HCT116 (cell line): ENCODE measurements around the gene KCNIP4. TPM values are rescaled to one million over a fixed set of nuclear protein-coding genes. Genes with fewer than 3 reads are reported as not detected.

Experiments
- ATAC-seq: fragments of 200-7000 bp; cut with Tn5 transposase; 2 replicates; pipeline ENCODE4 v1.9.1; 2020; ENCODE audit warnings: mild to moderate bottlenecking, moderate library complexity
- BruUV-seq: library from RNA; stranded (reverse); fragments of 400-500 nt; replicated peaks from 2 replicates; lab custom pipeline; 2021; lab: Mats Ljungman, UMichigan
- CTCF ChIA-PET: fragments of 300-600 bp; sonication (Branson Sonifier 250); formaldehyde crosslinking; loops from one replicate; lab custom pipeline; 2021; ENCODE audit warnings: antibody characterized with exemption; lab: Charles Lee
- POLR2A ChIA-PET: fragments of 300-600, 350-600 bp; sonication (Branson Sonifier 250); formaldehyde crosslinking; loops from one replicate; lab custom pipeline; 2021; ENCODE audit warnings: antibody characterized with exemption; lab: Charles Lee
- RAD21 ChIA-PET, 2 experiments: fragments of 300-600 bp; sonication (Branson Sonifier 250); formaldehyde crosslinking; loops; one replicate each; lab custom pipeline; 2023; ENCODE audit warnings: low total read pairs in 2 of 2; ENCODE audit not compliant: uncharacterized antibody in 2 of 2, unreplicated experiment in 2 of 2, low non-redundant PET in 1 of 2; lab: Charles Lee
- DNase-seq: peaks from one replicate; pipeline ENCODE4 v3.0.0-alpha.2; 2010; ENCODE audit warnings: low read depth, low spot score
- H2AFZ ChIP-seq: fragments of 200-600 bp; shearing (Covaris generic), sonication (generic); 2 replicates; pipeline ENCODE4 v1.6.1; 2017; ENCODE audit warnings: low read depth, mixed run types, mixed read lengths, antibody characterized with exemption, low read length; ENCODE audit not compliant: poor library complexity, severe bottlenecking
- H3K27ac ChIP-seq: 2 replicates; pipeline ENCODE4 v1.5.1; 2012; ENCODE audit warnings: low read depth, low read length
- H3K27me3 ChIP-seq: fragments of 200-600 bp; sonication (generic); 2 replicates; pipeline ENCODE4 v1.6.1; 2016; ENCODE audit warnings: mixed run types, low read length, mixed read lengths; ENCODE audit not compliant: insufficient read depth
- H3K36me3 ChIP-seq, 2 experiments: fragments of 200-500 bp in 1 of 2; fragments of 200-600 bp in 1 of 2; sonication (Bioruptor generic) in 1 of 2; sonication (generic) in 1 of 2; 2 replicates each; pipeline versions ENCODE4 v1.5.1 to v1.6.1; 2014 to 2016; ENCODE audit warnings: low read length in 2 of 2, inconsistent platforms in 1 of 2, mixed read lengths in 1 of 2, mixed run types in 1 of 2; ENCODE audit not compliant: insufficient read depth in 2 of 2, control insufficient read depth in 1 of 2
- H3K4me1 ChIP-seq, 2 experiments: fragments of 200-600 bp in 1 of 2; sonication (generic) in 1 of 2; 2 replicates each; pipeline versions ENCODE4 v1.5.1 to v1.6.1; 2012 to 2017; ENCODE audit warnings: low read length in 2 of 2, inconsistent platforms in 1 of 2, mild to moderate bottlenecking in 1 of 2, mixed read lengths in 1 of 2, mixed run types in 1 of 2, moderate library complexity in 1 of 2; ENCODE audit not compliant: insufficient read depth in 2 of 2, control insufficient read depth in 1 of 2
- H3K4me2 ChIP-seq: fragments of 200-600 bp; sonication (generic); 2 replicates; pipeline ENCODE4 v1.6.1; 2017; ENCODE audit warnings: mixed run types, low read length, mixed read lengths
- H3K4me3 ChIP-seq, 2 experiments: fragments of 200-600 bp in 1 of 2; sonication (generic) in 1 of 2; replicated peaks in 1 of 2; 2 replicates each; pipeline ENCODE4 v1.5.1; 2011 to 2016; ENCODE audit warnings: low read length in 2 of 2, control low read depth in 1 of 2, low read depth in 1 of 2, mild to moderate bottlenecking in 1 of 2, mixed read lengths in 1 of 2, mixed run types in 1 of 2
- H3K79me2 ChIP-seq: fragments of 200-600 bp; sonication (generic); 2 replicates; pipeline ENCODE4 v1.6.1; 2017; ENCODE audit warnings: mild to moderate bottlenecking, mixed run types, low read length, moderate library complexity, mixed read lengths; ENCODE audit not compliant: insufficient read depth
- H3K9ac ChIP-seq: fragments of 200-600 bp; sonication (generic); 2 replicates; pipeline ENCODE4 v1.6.1; 2016; ENCODE audit warnings: low read length, mixed read lengths
- H3K9me2 ChIP-seq: fragments of 200-600 bp; sonication (generic), shearing (Covaris generic); 2 replicates; pipeline ENCODE4 v1.6.1; 2017; ENCODE audit warnings: mixed run types, mild to moderate bottlenecking, moderate library complexity; ENCODE audit not compliant: insufficient read depth
- H3K9me3 ChIP-seq, 2 experiments: fragments of 200-500 bp in 1 of 2; fragments of 200-600 bp in 1 of 2; sonication (Bioruptor generic) in 1 of 2; sonication (generic) in 1 of 2; 2 replicates each; pipeline ENCODE4 v1.6.1; 2014 to 2017; ENCODE audit warnings: low read length in 2 of 2, mixed read lengths in 2 of 2, inconsistent platforms in 1 of 2, low read depth in 1 of 2, mild to moderate bottlenecking in 1 of 2, mixed run types in 1 of 2, moderate library complexity in 1 of 2; ENCODE audit not compliant: control insufficient read depth in 1 of 2, insufficient read depth in 1 of 2
- H4K20me1 ChIP-seq: fragments of 200-600 bp; sonication (generic), shearing (Covaris generic); 2 replicates; pipeline ENCODE4 v1.6.1; 2017; ENCODE audit warnings: mixed run types, mild to moderate bottlenecking, moderate library complexity; ENCODE audit not compliant: insufficient read depth
- CBX3 ChIP-seq: IDR thresholded peaks from 2 replicates; pipeline ENCODE4 v1.6.1; 2012; ENCODE audit warnings: low read depth
- CEBPB ChIP-seq: IDR thresholded peaks from 2 replicates; pipeline ENCODE4 v1.6.1; 2012; ENCODE audit warnings: low read depth
- EGR1 ChIP-seq: IDR thresholded peaks from 2 replicates; pipeline ENCODE4 v1.6.1; 2012; ENCODE audit warnings: low read depth
- EZH2 ChIP-seq: fragments of 200-600 bp; sonication (generic); IDR thresholded peaks from 2 replicates; pipeline ENCODE4 v1.6.1; 2017; ENCODE audit warnings: antibody characterized with exemption, mixed run types
- EZH2phosphoT487 ChIP-seq: fragments of 200-600 bp; IDR thresholded peaks from 2 replicates; pipeline ENCODE4 v1.6.1; 2018; ENCODE audit warnings: antibody characterized with exemption, borderline replicate concordance
- JUND ChIP-seq: IDR thresholded peaks from 2 replicates; pipeline ENCODE4 v1.6.1; 2012
- POLR2A ChIP-seq: IDR thresholded peaks from 2 replicates; pipeline ENCODE4 v1.7.0; 2011; ENCODE audit warnings: borderline replicate concordance; ENCODE audit not compliant: insufficient read depth, insufficient read length; ENCODE audit errors: extremely low read depth
- POLR2AphosphoS5 ChIP-seq: IDR thresholded peaks from 2 replicates; pipeline ENCODE4 v1.6.1; 2011; ENCODE audit warnings: mild to moderate bottlenecking, low read depth, low read length, moderate library complexity
- RAD21 ChIP-seq: IDR thresholded peaks from 2 replicates; pipeline ENCODE4 v1.6.1; 2012; ENCODE audit warnings: low read depth, mild to moderate bottlenecking
- SIN3A ChIP-seq: IDR thresholded peaks from 2 replicates; pipeline ENCODE4 v1.6.1; 2012; ENCODE audit warnings: low read depth
- SP1 ChIP-seq: IDR thresholded peaks from 2 replicates; pipeline ENCODE4 v1.6.1; 2012; ENCODE audit warnings: low read depth
- SRF ChIP-seq: IDR thresholded peaks from 2 replicates; pipeline ENCODE4 v1.6.1; 2012; ENCODE audit warnings: low read depth
- YY1 ChIP-seq: IDR thresholded peaks from 2 replicates; pipeline ENCODE4 v1.6.1; 2011; ENCODE audit warnings: low read length, low read depth, moderate library complexity, mild to moderate bottlenecking; ENCODE audit not compliant: insufficient replicate concordance; ENCODE audit errors: extremely low read depth
- ZFX ChIP-seq: fragments of 450-650 bp; IDR thresholded peaks from 2 replicates; pipeline ENCODE4 v1.6.1; 2017
- ZNF274 ChIP-seq: fragments of 200-500 bp; sonication (Bioruptor generic); IDR thresholded peaks from 2 replicates; pipeline ENCODE4 v1.6.1; 2014; ENCODE audit warnings: mild to moderate bottlenecking, low read depth, low read length, inconsistent platforms
- intact Hi-C: fragments of 100-400 bp; cut with micrococcal nuclease; formaldehyde crosslinking; loops from 2 replicates; pipeline ENCODE4 v1.10.0; 2022
- total RNA-seq: library from RNA; stranded (reverse); gene quantifications from one replicate; pipeline ENCODE4 v1.2.1, GENCODE V29; 2021; ENCODE audit not compliant: unreplicated experiment
- TF ChIP-seq, protein P1 (sequence below), 3 experiments: fragments of 200-600 bp in 1 of 3; sonication (generic) in 1 of 3; IDR thresholded peaks in 2 of 3; conservative IDR thresholded peaks in 1 of 3; 2 replicates each; pipeline ENCODE4 v1.5.1; 2012 to 2017; ENCODE audit warnings: low read depth in 2 of 3, low read length in 2 of 3, antibody characterized with exemption in 1 of 3, borderline replicate concordance in 1 of 3, control low read depth in 1 of 3, mild to moderate bottlenecking in 1 of 3, mixed read lengths in 1 of 3, mixed run types in 1 of 3, moderate library complexity in 1 of 3; ENCODE audit not compliant: insufficient read depth in 1 of 3
- TF ChIP-seq, protein P2 (sequence below): IDR thresholded peaks from 2 replicates; pipeline ENCODE4 v1.6.1; 2012
- TF ChIP-seq, protein P3 (sequence below): IDR thresholded peaks from 2 replicates; pipeline ENCODE4 v1.6.1; 2012
- TF ChIP-seq, protein P4 (sequence below): IDR thresholded peaks from 2 replicates; pipeline ENCODE4 v1.6.1; 2012; ENCODE audit warnings: low read depth

KCNIP4 gene
- total RNA-seq, 1 experiment from 2014 or later: not detected

DNA sequence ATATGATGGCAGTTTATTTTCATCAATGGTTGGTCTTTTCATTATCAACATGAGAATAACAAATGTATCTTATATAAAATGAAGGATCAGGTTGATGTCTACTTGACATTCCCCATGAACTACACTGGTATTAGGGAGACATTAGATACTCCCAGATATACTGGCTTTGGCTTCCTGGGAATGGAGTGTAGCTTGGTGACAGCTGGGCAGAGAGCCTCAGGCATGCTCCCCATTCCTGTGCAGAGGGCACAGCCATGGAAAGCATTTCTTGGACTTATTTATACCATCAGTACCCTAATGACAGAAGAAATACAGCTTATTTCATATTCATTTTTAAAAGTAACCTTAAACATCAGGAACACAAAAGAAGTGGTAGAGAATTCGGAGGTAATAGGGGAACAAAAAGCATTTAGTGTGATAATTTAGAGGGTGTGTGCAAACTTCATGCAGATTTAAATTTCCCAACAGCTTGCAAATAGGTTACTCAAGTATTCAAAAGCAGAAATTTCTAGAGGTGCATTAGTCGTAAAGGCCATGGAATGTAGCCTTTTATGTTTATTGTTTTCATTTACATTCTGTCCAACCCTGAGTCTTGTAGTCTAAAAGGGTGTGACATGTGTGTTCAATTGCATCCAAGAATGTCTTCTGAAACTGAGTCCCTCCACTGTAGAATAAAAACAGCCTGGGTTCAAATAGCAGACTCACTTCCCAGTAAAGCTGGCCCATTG lies 573.8 kb downstream of the KCNIP4 start:
- Histone ChIP-seq H3K27ac (no peak overlapping the region), H3K27me3 (no peaks in the 10 kb centered on the region), H3K79me2 (no peaks in the 10 kb centered on the region), H3K4me3 (no peak overlapping the region), H4K20me1 (no peaks in the 10 kb centered on the region), H3K9me2 (no peaks in the 10 kb centered on the region), H3K36me3 (no peaks in the 10 kb centered on the region), H3K9ac (no peak overlapping the region), H2AFZ (no peak overlapping the region), H3K4me1 (no peaks in the 10 kb centered on the region), H3K9me3 (peaks cover 6 to 9% of the 10 kb centered on the region in 2 experiments; a peak in 2 of 4 replicates), H3K4me2 (no peak overlapping the region)
- TF ChIP-seq, protein P1, sequence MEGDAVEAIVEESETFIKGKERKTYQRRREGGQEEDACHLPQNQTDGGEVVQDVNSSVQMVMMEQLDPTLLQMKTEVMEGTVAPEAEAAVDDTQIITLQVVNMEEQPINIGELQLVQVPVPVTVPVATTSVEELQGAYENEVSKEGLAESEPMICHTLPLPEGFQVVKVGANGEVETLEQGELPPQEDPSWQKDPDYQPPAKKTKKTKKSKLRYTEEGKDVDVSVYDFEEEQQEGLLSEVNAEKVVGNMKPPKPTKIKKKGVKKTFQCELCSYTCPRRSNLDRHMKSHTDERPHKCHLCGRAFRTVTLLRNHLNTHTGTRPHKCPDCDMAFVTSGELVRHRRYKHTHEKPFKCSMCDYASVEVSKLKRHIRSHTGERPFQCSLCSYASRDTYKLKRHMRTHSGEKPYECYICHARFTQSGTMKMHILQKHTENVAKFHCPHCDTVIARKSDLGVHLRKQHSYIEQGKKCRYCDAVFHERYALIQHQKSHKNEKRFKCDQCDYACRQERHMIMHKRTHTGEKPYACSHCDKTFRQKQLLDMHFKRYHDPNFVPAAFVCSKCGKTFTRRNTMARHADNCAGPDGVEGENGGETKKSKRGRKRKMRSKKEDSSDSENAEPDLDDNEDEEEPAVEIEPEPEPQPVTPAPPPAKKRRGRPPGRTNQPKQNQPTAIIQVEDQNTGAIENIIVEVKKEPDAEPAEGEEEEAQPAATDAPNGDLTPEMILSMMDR (IDR thresholded peaks at IDR 0.05 in 2 of 3, conservative IDR thresholded peaks at IDR 0.05 in 1 of 3; ENCODE audit: borderline replicate concordance in 1 of 3, insufficient read depth in 1 of 3, low read depth in 2 of 3, low read length in 2 of 3): no peak
- TF ChIP-seq, protein P2, sequence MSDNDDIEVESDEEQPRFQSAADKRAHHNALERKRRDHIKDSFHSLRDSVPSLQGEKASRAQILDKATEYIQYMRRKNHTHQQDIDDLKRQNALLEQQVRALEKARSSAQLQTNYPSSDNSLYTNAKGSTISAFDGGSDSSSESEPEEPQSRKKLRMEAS: no peak
- TF ChIP-seq SP1 (no peak), ZFX (no peak), SIN3A (no peak), YY1 (no peak), EGR1 (no peak), RAD21 (no peak), EZH2 (no peak), JUND (no peak), POLR2AphosphoS5 (no peak), EZH2phosphoT487 (no peak), SRF (no peak), CEBPB (no peak), ZNF274 (no peak), POLR2A (no peak), CBX3 (no peak)
- TF ChIP-seq, protein P3, sequence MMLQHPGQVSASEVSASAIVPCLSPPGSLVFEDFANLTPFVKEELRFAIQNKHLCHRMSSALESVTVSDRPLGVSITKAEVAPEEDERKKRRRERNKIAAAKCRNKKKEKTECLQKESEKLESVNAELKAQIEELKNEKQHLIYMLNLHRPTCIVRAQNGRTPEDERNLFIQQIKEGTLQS: no peak
- TF ChIP-seq, protein P4, sequence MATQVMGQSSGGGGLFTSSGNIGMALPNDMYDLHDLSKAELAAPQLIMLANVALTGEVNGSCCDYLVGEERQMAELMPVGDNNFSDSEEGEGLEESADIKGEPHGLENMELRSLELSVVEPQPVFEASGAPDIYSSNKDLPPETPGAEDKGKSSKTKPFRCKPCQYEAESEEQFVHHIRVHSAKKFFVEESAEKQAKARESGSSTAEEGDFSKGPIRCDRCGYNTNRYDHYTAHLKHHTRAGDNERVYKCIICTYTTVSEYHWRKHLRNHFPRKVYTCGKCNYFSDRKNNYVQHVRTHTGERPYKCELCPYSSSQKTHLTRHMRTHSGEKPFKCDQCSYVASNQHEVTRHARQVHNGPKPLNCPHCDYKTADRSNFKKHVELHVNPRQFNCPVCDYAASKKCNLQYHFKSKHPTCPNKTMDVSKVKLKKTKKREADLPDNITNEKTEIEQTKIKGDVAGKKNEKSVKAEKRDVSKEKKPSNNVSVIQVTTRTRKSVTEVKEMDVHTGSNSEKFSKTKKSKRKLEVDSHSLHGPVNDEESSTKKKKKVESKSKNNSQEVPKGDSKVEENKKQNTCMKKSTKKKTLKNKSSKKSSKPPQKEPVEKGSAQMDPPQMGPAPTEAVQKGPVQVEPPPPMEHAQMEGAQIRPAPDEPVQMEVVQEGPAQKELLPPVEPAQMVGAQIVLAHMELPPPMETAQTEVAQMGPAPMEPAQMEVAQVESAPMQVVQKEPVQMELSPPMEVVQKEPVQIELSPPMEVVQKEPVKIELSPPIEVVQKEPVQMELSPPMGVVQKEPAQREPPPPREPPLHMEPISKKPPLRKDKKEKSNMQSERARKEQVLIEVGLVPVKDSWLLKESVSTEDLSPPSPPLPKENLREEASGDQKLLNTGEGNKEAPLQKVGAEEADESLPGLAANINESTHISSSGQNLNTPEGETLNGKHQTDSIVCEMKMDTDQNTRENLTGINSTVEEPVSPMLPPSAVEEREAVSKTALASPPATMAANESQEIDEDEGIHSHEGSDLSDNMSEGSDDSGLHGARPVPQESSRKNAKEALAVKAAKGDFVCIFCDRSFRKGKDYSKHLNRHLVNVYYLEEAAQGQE: no peak
- ChIA-PET POLR2A (no interaction called here), CTCF (no interaction called here), RAD21 (no interaction called here)
- no TSS peak for BruUV-seq
- intact Hi-C loops: no loop called here
- ATAC-seq (no peak), DNase-seq (no peak)
